Smooth muscle cell of the brain vasculature (primary cell): ENCODE data around the gene MRPS18C.

Source experiments
- DNase-seq: peaks from one replicate; pipeline ENCODE4 v3.0.0-alpha.2; 2012; ENCODE audit warnings: low read depth, low spot score

Gene MRPS18C

DNA sequence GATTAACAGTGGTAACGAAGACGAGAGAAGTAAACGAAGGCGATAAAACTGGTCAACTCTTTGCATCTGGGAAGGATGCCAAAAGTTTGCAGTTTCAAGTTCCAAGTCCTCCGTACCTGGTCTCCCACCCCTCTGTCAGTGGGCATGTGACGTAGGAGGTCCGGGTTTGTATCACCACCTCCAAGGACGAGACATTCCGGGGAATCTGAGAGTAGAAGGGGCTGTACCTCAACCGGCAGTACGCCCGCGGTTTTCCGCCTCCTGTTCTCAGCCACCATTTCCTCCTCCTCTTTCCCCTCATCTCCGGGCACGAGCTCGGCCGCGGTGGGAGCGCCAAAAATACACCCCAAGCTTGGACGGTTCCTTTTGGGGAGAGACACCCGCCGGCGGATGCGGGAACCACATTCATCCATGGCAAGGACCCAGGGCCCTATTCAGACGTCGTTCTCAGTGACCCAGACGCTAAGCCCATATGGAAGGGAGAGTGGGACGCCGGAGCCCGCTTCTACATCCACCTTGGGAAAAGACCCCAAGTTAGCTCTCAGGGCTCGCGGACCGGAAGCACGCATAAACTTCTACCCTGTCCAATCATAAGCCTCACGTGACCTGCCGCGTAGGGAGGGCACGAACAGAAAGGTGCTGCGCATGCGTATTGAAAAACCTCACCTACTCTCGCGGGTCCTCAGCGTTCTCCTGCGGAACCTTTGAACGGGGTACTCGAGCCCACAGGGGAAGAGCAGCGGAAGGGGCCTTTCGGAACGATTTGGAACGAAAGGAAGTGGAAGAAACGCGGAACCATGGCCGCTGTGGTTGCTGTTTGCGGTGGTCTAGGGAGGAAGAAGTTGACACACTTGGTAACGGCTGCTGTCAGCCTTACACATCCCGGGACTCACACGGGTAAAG, at the start of gene MRPS18C, which contains the start of gene HELQ:
MRPS18C (plus strand) TSS at position 778 of the 903 bp plus-strand sequence; CDS start at position 798, 20 bp downstream.
HELQ (minus strand) TSS at position 543 of the 903 bp plus-strand sequence; CDS start at position 413, 130 bp downstream.
- peak; percentile 97 for DNase-seq

DNA sequence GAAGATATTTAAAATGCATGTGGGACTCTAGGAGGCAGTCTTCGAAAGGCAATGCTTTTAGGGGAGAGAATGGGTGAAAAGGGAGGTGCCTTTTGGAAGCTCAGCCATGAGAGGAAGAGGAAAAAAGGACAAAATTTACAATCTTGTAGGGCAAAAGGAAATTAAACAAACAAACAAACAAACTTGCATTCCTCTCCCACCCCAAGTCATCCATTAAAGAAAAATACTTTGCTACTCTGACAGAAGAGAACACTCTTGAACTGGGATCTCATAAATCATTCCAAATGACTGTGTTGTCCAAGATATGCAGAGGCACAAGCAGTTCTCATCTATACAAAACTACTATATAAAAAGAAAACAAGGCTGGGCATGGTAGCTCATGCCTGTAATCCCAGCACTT, 47.0 kb upstream of the MRPS18C start:
- no peak for DNase-seq

DNA sequence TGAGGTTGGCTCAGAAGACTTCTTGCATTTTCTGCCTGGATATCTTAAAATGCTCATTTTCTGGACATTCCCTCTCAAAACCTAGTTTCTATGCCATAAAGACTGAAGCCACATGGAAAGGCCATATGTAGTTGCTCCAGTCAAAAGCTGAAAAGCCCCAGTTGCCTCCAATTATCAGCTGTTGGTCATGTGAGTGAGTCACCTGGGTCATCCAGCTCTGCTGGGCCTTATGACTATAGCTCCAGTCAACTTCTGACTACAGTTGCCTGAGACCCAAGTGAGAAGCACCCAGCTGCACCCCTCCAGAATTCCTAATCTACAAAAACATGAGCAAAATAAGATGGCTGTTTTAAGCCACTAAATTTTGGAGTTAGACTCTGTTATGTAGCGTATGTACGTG, 42.2 kb upstream of the MRPS18C start:
- no peak for DNase-seq

DNA sequence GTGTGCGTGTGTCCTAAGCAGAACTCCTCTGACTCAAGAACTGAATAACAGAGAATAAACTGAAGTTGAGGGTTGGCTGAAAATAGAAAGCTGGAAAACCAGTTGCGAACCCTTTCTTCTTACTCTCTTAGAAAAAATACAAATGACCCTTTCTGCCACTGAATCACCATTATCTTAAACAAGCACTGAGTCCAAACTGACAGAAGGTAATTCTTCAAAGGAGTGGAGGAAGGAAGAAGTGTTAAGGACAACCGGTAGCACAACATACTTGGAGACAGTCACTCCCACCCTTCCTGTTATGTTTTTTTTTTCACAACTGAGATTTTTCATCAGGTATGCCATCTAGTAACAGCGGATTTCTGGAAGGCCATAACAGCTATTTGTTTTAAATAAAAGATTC, 38.3 kb upstream of the MRPS18C start:
- DNase-seq: no peak

DNA sequence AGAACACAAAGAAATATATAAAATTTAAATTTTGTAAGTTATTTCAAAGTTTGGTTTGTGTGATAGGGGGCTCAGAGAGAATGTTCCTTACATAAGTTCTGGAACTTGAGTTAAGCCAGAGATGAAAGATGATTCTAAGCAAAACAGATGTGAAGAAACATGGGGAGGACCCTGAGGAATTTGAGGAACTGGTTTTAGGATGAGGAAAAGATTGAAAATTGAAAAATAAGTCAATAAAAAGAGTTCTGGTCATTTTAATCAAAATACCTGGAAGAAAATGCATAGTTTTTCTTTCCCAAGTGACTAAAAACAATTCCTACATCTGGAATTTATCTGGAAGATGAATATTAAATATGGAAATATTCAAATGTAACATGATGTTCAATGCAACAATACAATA, 37.6 kb upstream of the MRPS18C start:
- no peak for DNase-seq

DNA sequence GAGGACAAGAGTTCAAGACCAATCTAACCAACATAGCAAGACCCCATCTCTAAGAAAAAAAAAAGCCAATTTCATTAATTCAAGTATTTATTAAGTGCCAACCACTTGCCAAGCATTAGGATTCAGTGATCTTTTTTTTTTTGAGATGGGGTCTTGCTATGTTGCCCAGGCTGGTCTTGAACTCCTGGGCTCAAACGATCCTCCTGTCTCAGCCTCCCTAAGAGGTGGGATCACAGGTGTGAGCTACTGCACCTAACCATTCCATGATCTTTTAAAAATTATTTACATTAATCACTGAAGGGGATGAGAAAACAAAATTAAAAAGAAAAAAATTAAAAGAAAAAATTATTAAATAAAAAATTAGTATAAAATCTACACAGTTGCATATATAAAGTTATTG, 24.7 kb upstream of the MRPS18C start:
- no peak for DNase-seq

DNA sequence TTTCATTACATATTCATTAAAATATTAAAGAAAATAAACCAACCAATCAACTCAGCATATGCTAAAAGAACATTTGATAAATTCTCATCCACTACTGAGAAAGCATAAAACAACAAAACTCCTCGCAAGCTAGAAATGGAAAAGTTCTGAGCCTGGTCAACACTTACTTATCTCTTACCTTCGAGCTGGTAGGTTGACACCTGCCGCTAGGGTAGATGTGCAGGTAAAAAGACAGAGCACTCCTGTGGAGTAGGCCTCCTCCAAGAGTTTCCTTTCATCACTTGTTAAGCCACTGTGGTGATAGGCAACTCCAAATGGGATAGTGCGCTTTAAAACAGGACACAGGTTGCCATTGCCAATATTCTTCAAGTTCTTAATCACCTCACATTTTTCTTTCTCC, 19.2 kb upstream of the MRPS18C start:
- DNase-seq: no peak

DNA sequence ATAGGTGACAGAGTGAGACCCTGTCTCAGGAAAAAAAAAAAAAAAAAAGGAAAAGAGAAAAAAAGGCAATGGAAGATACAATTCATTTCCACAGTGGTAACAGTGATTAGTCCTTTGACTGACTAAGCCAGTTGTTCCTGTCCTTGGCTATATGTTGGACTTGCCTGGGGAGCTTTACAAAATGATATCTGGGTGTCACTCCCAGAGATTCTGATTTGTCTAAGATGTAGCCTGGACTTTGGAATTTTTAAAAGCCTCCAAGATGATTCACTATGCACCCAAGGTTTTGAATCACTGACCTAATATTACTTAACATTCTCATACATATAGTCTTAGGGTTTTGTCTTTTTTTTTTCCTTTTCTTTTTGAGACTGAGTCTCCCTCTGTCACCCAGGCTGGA, 17.1 kb upstream of the MRPS18C start:
- DNase-seq: no peak

DNA sequence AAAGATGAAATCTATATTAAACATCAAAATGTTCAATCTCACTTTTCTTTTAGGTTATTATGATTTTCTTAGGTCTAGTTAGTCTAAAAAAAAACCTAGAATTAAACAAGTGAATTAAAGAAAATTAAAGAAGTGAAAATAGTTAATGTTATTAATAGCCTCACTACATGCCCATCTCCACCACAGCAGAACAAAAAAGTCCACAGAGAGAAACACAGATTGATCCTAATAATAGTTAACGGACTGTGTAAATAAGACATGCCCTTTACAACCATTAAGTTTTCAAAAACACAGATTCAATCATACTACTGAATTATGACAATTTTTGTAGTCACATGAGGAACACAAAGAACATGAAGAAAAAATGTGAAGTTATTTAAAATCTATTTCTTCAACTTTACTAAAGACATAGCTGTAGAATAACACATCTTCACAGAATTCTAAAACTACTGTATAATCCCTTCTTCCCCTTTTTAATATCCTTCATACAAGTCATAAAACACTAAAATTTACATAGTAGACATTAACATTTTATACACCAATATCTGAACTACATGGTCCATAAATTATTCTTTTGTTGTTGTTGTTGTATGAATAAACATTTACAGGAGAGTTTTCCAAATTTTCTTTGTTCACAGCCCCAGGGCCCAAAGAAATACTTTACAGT, 15.6 kb upstream of the MRPS18C start:
- no peak for DNase-seq

DNA sequence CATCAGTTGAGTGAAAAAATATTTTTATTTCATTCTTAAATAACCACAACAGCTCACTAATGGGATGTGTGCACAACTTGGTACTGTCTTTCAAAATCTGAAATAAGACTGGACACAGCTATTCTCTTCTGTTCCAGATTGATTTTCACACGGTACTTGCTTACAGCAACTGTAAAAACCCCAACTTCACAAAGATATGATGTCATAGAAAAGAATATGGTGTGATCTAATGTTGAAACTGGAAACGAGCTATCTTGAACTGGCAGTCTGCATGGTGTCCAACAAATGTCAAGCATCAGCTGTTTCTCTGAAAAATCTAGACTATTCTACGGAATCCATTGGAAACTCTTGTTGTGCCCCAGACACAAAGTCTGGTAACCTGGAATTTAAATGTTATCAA, 15.0 kb upstream of the MRPS18C start:
- no peak for DNase-seq

DNA sequence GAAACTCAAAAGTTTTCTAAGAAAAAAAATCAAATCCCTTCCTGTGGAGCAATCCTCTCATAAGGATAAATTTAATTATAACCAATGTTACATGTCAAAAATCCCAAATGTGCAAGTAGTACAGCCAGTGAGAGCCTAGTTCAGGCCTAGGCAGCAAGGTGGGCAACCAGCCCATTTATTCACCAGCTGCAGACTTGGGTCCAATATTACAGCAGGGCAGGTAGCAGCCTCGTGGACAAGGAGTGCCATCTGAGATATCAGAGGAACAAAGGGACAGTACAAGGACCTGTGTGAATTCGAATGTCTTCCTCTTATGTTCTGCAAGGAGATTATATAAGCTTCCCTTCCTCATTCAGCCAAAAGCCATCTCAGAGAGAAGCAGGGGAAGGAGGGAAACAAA, 6.8 kb upstream of the MRPS18C start:
- no peak for DNase-seq

DNA sequence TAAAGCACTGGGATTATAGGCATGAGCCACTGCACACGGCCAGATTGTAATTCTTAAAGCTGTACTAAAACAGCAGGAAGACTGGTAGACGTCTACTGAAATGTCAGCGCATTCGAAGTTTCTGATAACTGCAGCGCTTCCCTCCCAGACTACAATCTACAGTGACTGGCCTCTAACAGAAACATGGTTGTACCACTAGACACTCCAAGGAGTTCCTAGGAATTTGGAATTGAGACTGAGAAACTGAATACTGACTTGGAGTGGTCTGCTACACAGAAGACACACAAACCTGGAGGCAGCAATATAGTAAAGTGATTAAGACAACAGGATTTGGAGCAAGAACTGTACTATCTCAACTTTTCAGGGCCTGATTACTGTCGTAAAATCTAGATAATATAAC, 1.2 kb upstream of the MRPS18C start:
- DNase-seq: no peak

DNA sequence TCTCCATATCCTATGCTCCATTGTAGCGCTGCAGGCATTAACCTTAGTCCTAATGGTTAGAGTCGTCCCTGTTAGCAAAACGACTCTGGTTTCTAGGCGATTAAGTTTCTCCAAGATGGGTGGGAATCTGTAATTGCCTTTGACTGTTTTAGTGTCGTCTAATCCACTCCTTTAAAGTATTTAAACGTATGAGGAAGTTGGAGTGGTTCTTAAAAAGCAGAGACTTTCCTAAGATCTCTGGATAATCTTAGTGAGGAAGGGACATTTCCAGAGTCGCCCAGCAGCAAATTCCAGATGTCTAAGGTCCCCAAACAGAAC, 285 bp downstream of the MRPS18C start:
- no peak for DNase-seq

DNA sequence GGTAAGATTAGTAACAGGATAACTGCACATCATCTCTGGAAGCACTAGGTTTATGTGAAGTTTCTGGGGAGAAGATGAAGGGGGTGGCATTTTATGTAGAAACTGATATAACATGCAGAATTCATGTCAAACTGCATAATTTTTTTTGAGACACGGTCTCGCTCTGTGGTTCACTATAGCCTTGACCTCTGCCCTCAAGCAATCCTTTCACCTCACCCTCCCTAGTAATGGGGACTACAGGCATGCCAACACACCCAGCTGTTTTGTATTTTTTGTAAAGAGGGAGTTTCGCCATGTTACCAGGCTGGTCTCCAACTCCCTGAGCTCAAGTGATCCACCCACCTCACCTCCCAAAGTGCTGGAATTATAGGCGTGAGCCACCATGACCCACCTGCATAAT, 17.6 kb downstream of the MRPS18C start:
- no peak for DNase-seq

DNA sequence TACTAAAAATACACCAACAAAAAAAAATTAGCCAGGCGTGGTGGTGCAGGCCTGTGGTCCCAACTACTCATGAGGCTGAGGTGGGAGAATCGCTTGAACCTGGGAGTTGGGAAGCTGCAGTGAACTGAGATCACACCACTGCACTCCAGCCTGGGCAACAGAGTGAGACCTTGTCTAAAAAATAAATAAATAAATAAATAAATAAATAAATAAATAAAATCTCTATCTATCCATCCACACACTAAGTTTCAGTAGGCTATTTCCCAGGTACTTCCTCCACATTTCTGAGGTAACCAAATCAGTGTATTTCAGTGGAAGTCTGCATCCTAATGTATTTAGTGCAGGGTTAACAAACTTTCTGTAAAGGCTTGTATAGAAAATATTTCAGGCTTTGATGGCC, 18.1 kb downstream of the MRPS18C start:
- no peak for DNase-seq

DNA sequence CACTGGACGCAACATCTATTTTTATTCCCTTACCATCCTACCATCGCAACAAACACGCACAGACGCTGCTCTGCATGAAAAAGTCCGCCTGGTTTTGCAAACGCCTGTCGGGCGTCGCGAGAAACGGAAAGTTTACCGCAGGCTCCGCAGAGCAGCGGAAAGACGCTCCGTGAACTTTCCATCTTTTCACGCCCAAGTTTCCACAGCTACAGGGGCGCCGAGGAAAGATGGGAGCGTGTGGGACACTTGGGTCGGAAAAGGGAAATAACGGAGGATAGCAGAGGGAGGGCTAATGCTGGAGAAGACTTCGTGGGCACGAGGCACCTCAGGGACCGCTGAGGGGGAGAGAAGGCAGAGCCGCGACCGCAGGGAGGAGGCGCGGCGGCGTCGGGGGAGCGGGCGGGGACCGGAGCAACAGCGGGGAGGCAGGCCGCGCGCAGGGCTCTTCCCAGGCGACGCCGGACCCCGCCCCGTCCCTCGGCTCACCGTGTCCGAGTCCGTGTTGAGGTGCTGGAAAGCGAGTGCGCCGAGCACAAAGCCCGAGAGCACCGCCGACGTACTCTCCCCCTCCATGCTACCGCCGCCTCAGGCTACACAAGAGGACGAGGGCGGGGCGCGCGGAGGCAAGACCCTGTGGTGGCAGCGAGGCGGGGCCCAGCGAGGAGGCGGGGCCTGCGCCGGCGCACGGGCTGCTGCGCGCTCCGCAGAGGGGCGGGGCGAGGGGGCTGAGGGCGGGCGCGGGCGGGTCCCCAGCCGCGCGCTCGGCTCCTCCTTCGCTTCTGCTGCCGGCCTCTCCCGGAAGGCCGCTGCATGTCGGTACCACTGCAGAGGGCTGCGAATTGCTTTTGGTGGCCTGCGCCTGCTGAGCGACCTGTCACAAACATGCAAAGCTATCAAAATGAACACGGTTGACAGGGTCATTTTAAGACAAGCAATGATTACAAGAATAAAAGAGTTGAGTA, 28.9 kb downstream of the MRPS18C start, which contains the start of gene ABRAXAS1:
ABRAXAS1 (minus strand) TSS at position 601 of the 962 bp plus-strand sequence; CDS start at position 573, 28 bp downstream.
- peak; percentile 82 for DNase-seq

DNA sequence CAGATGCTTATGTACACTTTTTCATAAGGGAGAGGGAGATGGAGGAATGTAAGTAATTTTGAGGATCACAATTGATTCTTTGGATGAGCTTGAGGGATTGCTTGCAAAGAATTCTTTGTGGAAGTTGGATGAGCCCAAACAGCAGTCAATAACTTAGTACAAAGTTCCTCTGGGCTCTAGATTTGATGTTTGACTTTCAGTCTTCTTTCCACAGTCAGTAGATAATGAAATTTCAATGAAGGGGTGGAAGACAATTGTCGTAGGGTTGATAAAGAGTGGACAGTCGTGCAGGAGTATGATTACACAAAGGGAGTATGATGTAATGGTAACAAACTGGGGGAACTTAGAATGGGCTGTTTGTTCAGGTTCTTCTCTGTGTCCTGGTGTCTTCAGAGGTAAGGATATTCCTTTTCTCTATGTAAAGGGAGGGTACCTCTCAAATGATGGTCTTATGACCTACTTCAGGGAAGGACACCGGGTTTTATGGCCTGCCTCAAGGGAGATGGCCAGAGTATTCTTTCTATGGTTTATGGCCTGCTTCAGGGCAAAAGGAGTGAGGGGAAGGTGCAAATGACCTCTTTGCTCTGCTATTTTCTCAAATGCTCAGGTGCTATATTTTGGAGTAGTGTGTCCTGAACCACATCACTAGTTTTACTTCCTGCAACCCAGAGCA, 30.7 kb downstream of the MRPS18C start:
- DNase-seq: no peak

DNA sequence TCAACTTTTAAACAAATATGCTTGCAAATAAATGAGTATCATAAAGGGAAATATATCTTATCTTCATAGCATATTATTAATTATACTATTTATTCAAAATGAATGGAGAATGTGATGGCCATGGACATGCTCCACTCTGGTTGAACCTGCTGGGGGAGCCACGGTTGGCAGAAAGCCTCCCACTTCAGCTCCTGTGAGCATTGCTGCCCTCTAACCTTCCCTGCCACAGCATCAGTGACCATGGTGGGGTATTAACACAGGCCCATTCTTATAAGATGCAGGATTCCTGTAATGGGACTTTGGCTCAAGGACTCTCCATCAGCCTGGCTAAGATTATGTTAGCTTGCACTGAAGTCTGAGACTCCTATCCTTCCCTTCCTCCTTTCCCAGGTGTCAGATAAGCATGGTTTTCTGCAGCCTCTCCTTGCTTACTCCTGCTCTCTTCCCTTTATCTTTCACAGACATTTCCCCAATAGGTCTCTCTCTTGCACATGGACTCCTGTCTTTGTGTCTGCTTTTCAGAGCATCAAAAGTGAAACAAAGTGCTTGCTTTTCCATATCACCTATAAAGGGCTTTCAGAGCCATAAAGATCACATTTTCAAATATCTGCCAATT, 34.0 kb downstream of the MRPS18C start:
- DNase-seq: no peak

DNA sequence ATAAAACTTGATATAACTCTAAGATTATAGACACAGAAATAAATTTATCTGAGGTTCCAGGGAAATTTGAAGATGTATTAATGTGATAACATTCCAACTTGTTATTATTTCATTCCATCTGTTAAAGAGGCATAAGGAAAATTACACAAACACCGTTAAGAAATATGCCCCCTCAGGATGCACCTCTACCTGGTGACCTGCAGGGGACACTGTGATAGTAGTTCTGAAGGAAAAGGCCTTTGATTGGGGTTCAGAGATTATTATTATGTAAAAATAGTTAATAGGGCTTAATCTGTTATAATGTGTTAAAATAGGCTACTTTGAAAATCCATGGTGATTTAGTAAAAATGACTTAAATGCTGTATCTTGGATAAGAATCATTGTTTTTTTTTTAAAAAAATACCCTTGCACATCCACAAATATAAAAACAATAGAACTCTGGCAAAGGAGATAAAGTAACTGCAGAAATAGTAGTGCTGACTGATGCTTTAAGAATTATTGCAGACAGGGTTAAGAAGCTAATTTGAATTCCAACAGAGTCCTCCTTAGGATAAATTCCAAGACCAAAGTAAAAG, 35.1 kb downstream of the MRPS18C start:
- no peak for DNase-seq
